GM12872 (cell line): ENCODE data around the gene SLC37A3.

Source experiments
- TF ChIP-seq, protein P1 (sequence below): IDR thresholded peaks from 3 replicates; pipeline ENCODE4 v1.5.1; 2011; ENCODE audit warnings: low read depth, mild to moderate bottlenecking, low read length, moderate library complexity; ENCODE audit not compliant: insufficient read depth

Gene SLC37A3

DNA sequence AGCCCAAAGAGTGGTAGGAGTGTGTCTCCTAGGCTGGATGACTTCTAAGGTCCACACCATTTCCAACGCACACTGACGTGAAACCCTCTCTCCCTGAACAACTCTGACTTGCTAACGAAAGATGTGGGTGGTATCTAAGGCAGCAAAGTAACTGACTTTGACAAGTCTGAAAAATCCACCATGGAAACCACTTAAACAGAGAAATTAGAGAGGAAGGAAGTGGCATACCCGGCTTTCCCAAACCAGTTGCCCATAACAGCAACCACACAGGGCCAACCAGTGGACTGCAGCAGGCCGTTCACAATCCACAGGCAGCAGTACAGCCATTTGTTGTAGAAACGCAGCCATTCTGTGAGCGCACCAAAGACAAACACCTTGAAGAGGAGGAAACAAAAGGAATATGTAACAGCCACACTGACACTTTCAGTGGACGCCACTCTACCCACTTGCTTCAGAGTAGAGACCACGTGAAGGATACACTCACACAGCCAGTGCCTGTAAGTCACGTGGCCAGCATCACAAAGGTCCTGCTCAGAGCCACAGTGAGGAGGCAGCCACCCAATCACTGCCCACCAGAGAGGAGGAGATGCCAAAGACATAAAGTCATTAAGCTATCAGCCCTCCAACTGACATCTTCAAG, 39.8 kb downstream of the SLC37A3 start:
- TF ChIP-seq, protein P1, sequence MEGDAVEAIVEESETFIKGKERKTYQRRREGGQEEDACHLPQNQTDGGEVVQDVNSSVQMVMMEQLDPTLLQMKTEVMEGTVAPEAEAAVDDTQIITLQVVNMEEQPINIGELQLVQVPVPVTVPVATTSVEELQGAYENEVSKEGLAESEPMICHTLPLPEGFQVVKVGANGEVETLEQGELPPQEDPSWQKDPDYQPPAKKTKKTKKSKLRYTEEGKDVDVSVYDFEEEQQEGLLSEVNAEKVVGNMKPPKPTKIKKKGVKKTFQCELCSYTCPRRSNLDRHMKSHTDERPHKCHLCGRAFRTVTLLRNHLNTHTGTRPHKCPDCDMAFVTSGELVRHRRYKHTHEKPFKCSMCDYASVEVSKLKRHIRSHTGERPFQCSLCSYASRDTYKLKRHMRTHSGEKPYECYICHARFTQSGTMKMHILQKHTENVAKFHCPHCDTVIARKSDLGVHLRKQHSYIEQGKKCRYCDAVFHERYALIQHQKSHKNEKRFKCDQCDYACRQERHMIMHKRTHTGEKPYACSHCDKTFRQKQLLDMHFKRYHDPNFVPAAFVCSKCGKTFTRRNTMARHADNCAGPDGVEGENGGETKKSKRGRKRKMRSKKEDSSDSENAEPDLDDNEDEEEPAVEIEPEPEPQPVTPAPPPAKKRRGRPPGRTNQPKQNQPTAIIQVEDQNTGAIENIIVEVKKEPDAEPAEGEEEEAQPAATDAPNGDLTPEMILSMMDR: no peak

DNA sequence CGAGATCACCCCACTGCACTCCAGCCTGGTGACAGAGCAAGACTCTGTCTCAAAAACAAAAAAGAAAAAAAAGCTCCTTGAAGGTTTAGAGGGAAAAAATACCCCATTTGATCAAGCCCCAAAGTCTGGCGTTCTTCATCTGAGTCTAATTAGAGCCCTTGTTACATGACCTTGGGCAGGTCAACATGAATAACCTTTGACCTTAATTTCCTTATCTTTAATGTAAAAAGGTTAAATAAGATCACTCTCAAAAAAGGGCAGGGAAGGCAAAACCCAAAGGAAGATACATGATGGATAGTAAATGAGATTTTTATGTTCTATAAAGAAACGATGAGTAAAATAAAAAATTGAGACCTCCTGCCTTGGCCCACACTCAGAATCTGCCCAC, 40.3 kb downstream of the SLC37A3 start:
- TF ChIP-seq, protein P1: no peak

DNA sequence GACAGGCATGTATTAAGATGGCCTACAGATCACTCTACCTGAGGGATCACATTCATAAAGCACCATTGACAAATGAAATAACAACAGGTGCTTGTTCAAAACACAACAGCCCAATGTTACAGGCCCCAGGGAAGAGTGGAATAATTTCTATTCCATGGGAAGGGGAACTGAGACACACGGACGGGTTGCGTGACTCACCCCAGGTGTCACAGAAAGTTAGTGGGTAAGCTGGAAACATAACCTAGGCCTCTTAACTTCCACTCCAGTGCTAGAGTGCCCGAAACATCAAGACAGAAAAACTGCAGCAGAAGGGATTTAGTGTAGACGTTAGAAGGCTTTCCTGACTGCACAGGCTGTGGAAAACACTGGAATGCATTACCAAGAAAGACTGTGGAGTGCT, 48.3 kb downstream of the SLC37A3 start:
- TF ChIP-seq, protein P1: no peak

DNA sequence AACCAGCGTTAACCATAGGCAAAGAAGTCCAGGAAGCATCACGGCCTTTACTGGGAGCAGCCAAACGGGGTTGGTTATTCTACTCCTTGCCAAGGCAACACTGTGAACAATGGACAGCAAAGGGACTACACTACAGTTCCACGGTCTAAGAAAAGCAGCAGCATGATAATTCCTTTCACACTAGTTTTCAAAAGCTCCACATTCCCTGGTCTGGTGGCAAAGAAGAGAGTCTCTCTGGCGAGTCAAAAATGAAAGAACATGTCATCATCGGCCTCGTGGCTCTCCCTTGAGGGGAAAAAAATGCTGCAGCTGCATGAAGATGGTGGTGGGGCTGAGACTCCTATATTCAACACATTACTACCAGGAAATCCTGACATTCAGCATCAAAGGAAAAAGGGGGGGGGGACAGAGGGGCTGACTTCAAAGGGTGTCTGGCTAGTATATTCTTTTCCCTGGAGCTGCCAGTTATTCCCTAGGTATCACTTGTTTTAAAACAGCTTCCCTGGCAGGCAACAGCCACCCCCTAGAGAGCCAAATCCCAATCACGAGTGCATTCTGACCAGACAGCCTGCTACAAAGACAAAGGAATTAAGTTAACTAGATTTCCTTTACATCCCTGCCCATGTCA, 49.1 kb downstream of the SLC37A3 start:
- TF ChIP-seq, protein P1: no peak

DNA sequence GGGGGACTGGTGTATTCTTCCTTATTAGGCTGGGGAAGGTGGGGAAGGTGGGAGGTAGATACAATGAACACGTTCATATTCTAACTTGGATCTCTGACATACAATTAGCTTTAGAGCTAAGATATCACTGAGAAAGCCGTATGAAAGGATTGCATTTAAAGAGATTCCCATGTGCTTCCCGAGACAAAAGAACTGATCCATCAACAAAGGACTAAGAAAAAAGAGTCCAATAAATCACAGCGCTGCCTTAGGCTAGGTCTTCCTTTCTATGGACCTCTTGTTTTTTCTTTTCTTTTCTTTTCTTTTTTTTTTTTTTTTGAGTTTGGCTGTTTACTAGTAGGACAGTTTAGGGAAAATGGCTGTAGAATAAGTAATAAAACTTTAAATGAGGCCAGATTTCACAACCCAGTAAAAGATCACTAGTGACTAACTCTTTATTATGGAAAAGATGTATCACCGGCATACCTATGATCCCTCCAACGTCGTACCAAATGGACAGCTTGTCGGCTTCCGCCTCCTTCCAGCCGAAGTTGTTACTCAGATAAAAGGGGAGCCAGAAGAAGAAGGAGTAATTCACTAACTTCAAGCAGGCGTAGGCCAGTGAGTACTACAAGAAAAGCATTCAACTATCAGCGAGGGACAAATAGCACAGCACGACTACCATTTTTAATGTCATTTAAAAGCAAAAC, 50.0 kb downstream of the SLC37A3 start:
- TF ChIP-seq, protein P1: no peak

DNA sequence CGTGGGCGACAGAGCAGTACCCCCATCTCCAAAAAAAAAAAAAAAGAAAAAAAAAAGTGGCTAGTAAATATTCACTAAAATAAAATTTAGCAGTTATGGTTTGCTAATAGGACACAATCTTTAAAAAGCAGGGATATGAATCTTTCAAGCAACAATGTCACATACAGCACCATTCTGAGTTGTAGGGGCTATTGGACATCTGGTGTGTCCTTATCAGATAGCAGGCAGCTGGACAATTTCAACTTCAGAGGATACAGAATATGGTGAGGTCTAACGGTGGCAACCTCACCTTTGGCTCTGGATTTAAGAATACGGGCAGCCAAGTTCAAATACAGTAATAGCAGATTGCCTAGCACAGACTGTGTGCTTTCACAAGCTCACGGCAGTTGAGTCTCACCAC, 51.1 kb downstream of the SLC37A3 start:
- TF ChIP-seq, protein P1: no peak

DNA sequence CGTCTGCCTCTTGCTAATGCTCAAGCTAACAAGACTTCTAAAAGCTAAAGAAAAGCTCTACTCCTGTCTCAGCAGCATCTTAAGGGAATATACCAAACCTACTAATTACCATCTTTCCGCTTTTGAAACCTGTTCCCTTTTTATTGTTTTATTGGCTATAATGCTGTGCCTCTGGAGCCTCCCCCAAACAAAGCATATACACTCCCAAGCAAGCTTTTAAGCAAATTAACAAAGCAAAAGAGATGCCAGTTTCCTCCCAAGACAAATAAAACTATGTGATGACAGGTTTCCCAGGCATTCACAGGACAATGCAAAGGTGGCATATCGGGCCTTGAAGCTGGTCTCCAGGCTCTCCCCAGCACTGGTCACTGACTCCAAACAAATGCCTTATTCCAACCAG, 52.9 kb downstream of the SLC37A3 start:
- TF ChIP-seq, protein P1: no peak
